Epidermal melanocyte (primary cell): Measurements from ENCODE around the gene VPS35L.
"Not testable (repeated sequence)": the region's sequence is repeated elsewhere in the genome, so short reads cannot be mapped to it uniquely, and the experiment has no call there.

Source experiments
- DNase-seq: peaks from one replicate; pipeline ENCODE4 v3.0.0; 2011; ENCODE audit warnings: low spot score; ENCODE audit not compliant: insufficient read length

Gene VPS35L

GRCh38 chr16:19540241-19540970 is 15.1 kb upstream of the VPS35L start:
- DNase-seq: no peak

DNA sequence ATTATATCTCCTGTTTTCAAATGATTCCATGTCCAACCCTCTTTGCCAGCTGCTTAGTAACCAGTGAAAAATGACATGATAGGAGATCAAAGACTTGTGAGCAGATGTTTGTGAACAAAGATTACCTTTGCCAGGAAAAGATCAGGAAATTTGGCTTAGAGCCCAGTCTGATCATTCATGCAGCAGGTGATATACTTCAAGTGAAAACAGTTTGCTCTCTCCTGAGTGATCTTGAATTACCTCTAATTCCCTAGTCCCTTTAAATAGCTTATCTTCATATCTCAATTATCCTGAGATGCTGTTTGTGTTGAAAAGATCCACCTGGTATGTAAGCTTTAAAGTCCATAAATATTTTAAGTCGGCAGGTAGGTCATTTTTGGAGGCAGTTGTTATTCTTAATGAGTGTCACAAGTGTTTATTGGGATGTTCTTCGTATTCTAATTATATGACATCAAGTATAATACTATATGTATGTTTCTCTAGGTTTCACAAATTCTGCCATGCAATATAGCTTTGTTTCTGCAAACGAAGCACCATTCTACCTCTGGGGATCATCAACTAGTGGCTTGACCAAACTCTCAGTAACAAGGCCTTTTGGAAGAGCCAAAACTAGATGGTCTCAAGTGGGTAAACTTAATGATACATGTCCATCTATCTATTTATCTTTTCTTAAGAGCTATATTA is 13.2 kb upstream of the VPS35L start:
- no peak for DNase-seq

- DNase-seq: not testable (repeated sequence)
These were observed 12.1 kb upstream of the VPS35L start for GRCh38 chr16:19543278-19543996.

- DNase-seq: no peak
These were observed 7.4 kb upstream of the VPS35L start for GRCh38 chr16:19548144-19548543.

DNA sequence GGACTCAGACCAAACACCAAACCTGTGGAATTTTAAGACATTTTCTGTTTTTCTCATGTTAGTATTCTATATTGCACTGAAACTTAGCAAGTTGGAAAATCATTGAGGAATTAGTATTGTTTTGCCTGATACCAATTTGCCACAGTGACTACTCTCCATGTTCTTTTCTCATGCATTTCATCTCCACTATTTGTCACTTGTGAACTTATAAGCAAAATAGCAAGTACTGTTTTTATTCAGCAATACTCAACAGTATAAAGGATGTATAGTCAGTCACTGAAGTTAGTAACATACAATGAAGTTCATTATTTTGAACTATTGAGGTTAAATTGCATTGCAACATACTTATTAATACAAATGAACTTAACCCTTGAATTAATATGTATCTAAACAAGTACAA is 5.8 kb upstream of the VPS35L start:
- DNase-seq: no peak

GRCh38 chr16:19555938-19556771 is 652 bp downstream of the VPS35L start:
- DNase-seq: no peak

GRCh38 chr16:19559242-19559910 is 3.9 kb downstream of the VPS35L start:
- DNase-seq: no peak

GRCh38 chr16:19560078-19560477 is 4.6 kb downstream of the VPS35L start:
- no peak for DNase-seq

DNA sequence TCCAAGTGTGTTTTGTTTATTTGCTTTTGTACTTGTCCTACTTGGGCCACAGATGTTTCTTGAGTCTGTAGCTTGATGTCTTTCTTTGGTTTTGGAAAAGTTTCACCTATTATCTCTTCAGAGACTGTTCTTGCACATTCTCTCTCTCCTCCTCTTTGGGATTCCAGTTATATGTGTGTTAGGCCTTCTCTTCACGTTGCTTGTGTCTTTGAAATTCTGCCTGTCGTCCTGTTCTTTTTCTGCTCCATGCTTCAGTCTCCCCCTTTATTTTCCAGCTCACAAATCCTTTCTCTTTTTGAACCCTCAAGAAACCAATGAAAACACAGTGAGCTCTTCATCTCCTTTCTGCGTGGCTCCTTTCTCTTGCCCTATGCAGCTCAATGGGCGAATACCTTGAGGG is 7.9 kb downstream of the VPS35L start:
- no peak for DNase-seq

GRCh38 chr16:19566362-19566761 is 10.9 kb downstream of the VPS35L start:
- no peak for DNase-seq

GRCh38 chr16:19567560-19567959 is 12.1 kb downstream of the VPS35L start:
- DNase-seq: no peak

DNA sequence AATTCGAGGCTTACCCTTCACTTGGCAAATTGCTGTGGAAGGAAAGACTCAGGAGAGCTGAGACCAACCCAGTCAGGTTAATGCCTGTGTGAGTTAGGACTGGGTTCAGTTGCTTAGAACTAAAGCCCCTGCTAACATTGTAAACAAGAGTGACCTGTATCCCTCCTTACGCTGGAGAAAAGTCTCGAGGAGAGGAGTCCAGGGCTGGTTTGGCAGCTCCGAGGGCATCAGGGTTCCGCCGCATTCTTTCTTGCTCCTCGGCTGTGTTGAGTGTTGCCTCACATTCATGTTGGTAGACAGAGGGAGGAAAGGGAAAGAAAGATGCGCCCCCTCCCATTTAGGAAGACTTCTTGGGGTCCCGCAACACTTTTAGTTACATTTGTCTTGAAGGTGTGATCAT is 18.5 kb downstream of the VPS35L start:
- no peak for DNase-seq

- DNase-seq: no peak
These were observed 19.1 kb downstream of the VPS35L start for GRCh38 chr16:19574615-19575014.

- DNase-seq: no peak
These were observed 23.0 kb downstream of the VPS35L start for GRCh38 chr16:19578378-19578971.

GRCh38 chr16:19582050-19582831 is 26.7 kb downstream of the VPS35L start:
- no peak for DNase-seq

- DNase-seq: no peak
These were observed 28.3 kb downstream of the VPS35L start for GRCh38 chr16:19583665-19584300.

DNA sequence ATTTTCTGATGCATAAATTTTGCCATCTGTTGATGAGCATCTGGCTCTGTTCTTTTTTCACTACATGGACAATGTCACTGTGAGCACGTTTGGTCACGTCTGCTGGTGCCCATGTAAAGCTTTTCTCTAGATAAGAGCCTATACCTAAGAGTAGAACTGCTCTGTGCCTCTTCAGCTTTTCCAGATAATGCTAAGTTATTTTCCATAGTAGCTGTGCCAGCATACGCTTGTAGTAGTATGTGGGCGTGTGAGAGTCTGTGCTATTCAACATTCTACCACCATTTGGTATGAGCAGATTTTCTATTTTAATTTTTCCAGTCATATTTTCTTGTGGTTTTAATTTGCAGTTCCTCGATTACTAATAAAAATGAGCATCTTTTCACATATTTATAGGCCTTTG is 33.2 kb downstream of the VPS35L start:
- no peak for DNase-seq

- no peak for DNase-seq
These were observed 33.6 kb downstream of the VPS35L start for GRCh38 chr16:19589106-19589505.

DNA sequence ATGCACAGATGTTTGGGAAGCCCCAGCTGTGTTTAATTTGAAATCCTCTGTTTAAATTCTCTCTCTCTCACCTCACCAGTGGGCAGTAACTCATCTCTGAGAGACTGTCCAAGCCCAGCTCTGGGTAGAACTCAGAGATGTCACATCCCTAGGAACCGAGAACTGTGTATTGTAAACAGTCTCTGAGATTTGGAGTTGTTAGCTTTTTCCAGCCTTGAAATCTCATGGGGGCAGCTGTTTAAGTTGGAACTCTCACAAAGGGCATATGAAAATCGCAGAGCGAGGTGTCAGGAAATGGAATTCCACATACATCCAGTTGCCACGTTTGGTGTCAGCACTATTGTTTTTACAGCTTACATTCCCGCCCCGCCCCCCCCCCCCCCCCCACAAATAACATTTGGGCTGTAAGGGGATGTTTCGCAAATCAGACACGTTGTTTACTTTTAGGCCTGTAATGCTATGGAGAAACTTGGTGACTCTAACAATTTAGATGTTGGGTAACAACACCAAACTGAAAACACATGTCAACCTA is 34.3 kb downstream of the VPS35L start:
- no peak for DNase-seq
